SJSA1 (cell line): ENCODE measurements around the gene RBMS3. TPM values are rescaled to one million over a fixed set of nuclear protein-coding genes. Genes with fewer than 3 reads are reported as not detected.

Source experiments
- DNase-seq, 2 experiments: peaks; one replicate each; pipeline ENCODE4 v3.0.0-alpha.2; 2015 to 2020; ENCODE audit warnings: low spot score in 2 of 2, low read depth in 1 of 2
- H3K27ac ChIP-seq: fragments of 250-450 bp; sonication (Bioruptor Pico); 2 replicates; pipeline ENCODE4 v1.5.1; 2020; ENCODE audit warnings: mild to moderate bottlenecking, moderate library complexity
- H3K27me3 ChIP-seq: fragments of 250-450 bp; sonication (Bioruptor Pico); replicated peaks from 2 replicates; pipeline ENCODE4 v1.5.1; 2020; ENCODE audit warnings: mild to moderate bottlenecking, moderate library complexity
- H3K36me3 ChIP-seq: fragments of 250-450 bp; sonication (Bioruptor Pico); 2 replicates; pipeline ENCODE4 v1.5.1; 2020; ENCODE audit warnings: mild to moderate bottlenecking
- H3K4me1 ChIP-seq: fragments of 250-450 bp; sonication (Bioruptor Pico); replicated peaks from 2 replicates; pipeline ENCODE4 v1.6.1; 2021; ENCODE audit warnings: mild to moderate bottlenecking
- H3K4me3 ChIP-seq: fragments of 250-450 bp; sonication (Bioruptor Pico); 2 replicates; pipeline ENCODE4 v1.5.1; 2020; ENCODE audit warnings: mild to moderate bottlenecking
- H3K9me3 ChIP-seq: fragments of 250-450 bp; sonication (Bioruptor Pico); replicated peaks from 2 replicates; pipeline ENCODE4 v1.5.1; 2020; ENCODE audit warnings: mild to moderate bottlenecking
- total RNA-seq: library from RNA; depleted of rRNA; stranded (reverse); fragments of >200 nt; shearing (Covaris generic); gene quantifications from 2 replicates; pipeline ENCODE4 v1.2.3, GENCODE V29; 2014

The RBMS3 gene
- total RNA-seq, 1 experiment from 2014 or later, result 31.7 TPM

DNA sequence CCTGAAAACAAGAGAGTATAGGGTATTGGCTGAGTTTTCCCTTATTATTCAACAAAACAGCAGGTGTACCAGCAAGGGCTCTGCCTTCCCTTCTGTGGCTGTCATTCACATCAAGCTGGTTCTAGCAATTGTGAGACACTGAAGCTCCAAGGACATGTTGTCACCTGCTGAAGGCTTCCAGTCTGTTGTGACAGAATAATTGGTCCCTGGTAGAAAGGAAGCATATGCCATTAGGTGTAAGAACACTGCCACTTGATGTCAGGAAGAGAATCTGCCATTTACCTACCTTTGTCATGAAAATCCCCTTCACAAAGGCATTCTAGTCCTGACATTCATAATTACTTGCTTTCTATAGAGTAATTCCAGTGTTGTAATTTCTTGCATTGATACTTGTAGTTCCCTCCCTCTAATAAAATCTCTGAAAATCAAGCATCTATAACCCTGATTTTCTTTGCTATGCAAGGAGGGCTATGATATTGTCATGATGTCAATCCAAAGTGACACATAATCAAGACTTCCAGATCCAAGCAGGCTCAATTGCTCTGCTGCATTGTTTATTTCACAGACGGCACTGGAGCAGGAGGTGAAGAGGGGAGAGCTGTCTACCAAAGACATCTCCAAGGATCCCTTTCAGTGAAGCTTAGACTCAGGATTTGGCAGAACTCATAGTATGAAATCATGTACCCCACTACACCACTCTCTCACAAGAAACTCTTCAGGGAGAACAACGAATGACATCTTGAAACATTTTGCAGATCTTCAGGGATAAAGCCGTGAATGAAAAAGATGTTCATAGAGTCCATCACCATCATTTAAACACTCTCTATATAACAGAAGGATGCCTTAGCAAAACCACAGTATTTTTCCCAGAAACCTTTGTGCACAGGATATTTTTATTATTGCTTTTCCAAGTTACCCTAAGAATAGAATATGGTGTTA lies 425.3 kb downstream of the RBMS3 start:
- Histone ChIP-seq H3K36me3 (peaks cover 8% of the 10 kb centered on the region), H3K27ac (no peak overlapping the region), H3K4me3 (no peak overlapping the region), H3K4me1 (no peaks in the 10 kb centered on the region), H3K9me3 (no peaks in the 10 kb centered on the region), H3K27me3 (no peaks in the 10 kb centered on the region)
- DNase-seq, result no peak

DNA sequence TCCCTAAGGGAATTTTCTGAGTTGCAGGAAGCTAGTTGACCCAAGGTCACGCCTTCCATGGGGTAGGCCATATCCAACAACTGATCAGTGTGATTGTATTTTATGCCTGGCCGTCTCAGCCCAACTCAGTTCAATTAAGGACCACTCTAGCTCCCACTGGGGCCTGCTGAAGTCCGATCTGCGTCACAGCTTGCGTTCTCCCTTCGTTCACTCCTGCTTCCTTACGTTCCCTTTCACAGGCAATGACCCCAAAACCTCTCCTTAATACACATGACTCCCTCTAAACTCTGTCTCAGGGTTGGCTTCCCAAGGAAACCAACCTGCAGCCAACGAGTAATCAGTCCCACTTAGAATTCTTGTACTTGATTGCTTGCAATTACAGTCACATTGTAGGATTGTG lies 428.0 kb downstream of the RBMS3 start:
- no peak for DNase-seq
- H3K27me3 ChIP-seq, result no peaks in the 10 kb centered on the region
- no peak overlapping the region for H3K27ac ChIP-seq
- H3K4me3 ChIP-seq, result no peak overlapping the region
- no peaks in the 10 kb centered on the region for H3K9me3 ChIP-seq
- no peaks in the 10 kb centered on the region for H3K4me1 ChIP-seq
- H3K36me3 ChIP-seq, result peaks cover 2% of the 10 kb centered on the region; the same call in 1 of the 2 replicates

DNA sequence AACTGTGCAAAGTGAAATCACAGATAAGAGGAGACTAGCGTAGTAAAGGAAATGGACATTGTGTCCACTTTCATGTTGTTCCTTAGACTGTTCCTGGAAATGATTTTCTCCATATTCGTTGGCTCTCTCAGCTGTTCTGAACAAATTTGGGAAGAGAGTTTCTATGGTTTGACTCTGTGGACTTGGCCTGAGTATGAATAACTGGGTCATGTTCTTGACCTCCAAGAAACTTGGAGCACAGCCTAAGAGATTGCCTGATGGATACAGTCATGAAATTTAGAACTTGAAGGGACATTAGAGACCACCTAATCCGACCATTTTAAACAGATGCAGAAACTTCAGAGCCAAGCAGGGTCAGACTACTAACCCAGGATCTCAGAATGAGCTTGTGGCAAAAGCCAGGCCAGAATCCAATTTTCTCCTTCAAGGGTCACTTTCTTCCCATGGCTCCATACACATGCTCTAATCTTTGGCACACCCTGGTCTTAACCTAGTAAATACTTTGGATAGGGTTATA lies 430.4 kb downstream of the RBMS3 start:
- no peak for DNase-seq
- Histone ChIP-seq H3K36me3 (no peaks in the 10 kb centered on the region), H3K27me3 (no peaks in the 10 kb centered on the region), H3K9me3 (no peaks in the 10 kb centered on the region), H3K27ac (no peak overlapping the region), H3K4me1 (no peaks in the 10 kb centered on the region), H3K4me3 (no peak overlapping the region)

DNA sequence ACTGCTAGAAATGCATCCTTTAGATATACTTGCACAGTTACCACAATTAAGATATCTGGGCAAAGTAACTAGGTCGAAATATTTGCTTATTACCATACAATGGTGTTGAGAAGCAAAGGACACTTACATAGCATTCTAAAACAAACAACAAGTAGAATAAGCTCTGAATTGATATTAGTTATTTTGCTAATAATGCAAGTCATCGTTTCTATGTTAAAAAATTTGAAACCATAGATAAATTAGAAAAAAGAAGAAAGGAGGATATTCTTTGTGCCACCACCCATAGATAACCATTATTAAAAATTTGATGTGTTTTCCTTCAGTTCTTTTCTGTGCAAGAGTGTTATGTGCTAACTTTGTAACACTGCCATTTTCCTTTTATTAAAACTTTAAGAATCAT lies 435.3 kb downstream of the RBMS3 start:
- Histone ChIP-seq H3K27ac (no peak overlapping the region), H3K9me3 (no peaks in the 10 kb centered on the region), H3K4me3 (no peak overlapping the region), H3K27me3 (no peaks in the 10 kb centered on the region), H3K4me1 (no peaks in the 10 kb centered on the region), H3K36me3 (no peaks in the 10 kb centered on the region)
- no peak for DNase-seq

DNA sequence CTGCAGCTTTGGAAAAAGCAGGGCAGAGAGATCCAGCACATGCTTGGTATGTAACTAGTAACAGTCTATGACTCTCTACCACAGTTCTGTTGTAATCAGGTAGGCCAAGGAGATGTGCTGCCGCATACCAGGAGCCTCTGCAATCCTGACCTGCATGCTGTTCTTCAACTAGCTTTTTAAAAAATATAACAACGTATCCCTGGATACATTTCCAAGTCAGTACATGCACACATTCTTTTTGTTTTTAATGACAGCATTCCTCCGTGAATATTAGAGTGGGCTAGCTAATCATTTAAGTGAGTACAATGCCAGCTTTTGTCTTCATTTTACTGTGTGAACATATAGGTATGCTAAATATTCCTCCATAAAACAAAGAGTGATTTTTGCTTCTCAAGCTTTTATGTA lies 437.8 kb downstream of the RBMS3 start:
- H3K4me3 ChIP-seq, result no peak overlapping the region
- H3K4me1 ChIP-seq, result no peaks in the 10 kb centered on the region
- H3K27ac ChIP-seq, result no peak overlapping the region
- no peaks in the 10 kb centered on the region for H3K9me3 ChIP-seq
- H3K27me3 ChIP-seq, result no peaks in the 10 kb centered on the region
- DNase-seq, result no peak
- H3K36me3 ChIP-seq, result no peaks in the 10 kb centered on the region

DNA sequence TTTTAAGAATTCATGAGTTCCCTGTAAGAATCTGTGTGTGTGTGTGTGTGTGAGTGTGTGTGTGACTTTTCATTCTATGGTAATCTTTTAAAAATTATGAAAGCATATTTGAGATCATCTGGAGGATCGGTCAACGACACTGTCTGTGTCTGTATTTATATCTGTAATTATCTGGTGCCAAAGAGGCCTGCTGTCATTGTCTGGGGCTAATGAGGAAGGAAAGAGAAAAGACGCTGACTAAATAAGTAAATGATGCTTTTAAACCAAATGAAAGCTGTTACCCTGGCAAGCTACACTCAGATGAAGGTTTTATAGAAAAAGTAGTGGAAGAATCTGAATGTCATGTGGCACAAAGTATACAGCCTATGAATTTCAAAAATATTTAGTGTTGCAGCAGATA lies 439.8 kb downstream of the RBMS3 start:
- Histone ChIP-seq H3K4me3 (no peak overlapping the region), H3K27me3 (no peaks in the 10 kb centered on the region), H3K27ac (no peak overlapping the region), H3K9me3 (no peaks in the 10 kb centered on the region), H3K36me3 (no peaks in the 10 kb centered on the region), H3K4me1 (no peaks in the 10 kb centered on the region)
- no peak for DNase-seq

DNA sequence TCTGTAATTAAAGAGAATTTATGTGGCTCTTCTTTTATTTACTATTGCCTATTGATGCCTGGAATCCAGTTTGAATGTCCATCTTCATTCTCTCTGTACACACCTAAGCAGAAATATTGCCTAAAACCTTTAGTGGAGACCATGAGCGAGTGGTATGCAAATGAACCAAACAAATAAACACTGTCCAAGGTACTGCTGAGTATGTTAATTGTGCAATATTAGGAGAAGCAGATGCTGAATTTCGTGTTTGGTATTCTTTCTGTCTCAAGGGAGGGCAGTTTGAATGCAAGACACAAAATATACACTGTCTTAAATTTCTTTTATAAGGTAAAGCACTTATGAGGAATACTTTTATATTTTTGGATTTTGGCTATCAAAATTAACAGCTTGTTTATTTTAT lies 440.9 kb downstream of the RBMS3 start:
- H3K27me3 ChIP-seq, result no peaks in the 10 kb centered on the region
- H3K36me3 ChIP-seq, result no peaks in the 10 kb centered on the region
- no peak overlapping the region for H3K27ac ChIP-seq
- no peaks in the 10 kb centered on the region for H3K9me3 ChIP-seq
- no peak for DNase-seq
- no peaks in the 10 kb centered on the region for H3K4me1 ChIP-seq
- no peak overlapping the region for H3K4me3 ChIP-seq

DNA sequence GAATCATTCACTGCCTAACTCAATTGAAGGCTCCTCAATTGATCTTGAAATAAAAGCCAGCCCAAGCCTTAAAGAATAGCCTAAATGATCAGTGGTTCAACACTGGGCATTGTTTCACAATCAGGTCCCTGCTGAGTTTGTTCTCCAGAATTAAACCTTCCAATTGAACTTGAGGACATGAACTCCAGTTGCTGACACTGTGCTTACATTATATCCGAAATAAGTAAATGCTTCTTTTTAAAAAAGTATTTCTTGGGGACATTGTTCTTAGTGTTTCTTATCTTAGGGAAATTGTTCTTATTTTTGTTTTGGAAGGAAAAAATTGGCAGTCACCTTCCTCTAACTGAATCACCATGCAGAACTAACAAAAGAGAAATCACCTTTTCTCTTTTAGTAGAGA lies 450.2 kb downstream of the RBMS3 start:
- no peak overlapping the region for H3K27ac ChIP-seq
- H3K27me3 ChIP-seq, result no peaks in the 10 kb centered on the region
- H3K36me3 ChIP-seq, result no peaks in the 10 kb centered on the region
- DNase-seq, result no peak
- no peak overlapping the region for H3K4me3 ChIP-seq
- no peaks in the 10 kb centered on the region for H3K9me3 ChIP-seq
- no peaks in the 10 kb centered on the region for H3K4me1 ChIP-seq

DNA sequence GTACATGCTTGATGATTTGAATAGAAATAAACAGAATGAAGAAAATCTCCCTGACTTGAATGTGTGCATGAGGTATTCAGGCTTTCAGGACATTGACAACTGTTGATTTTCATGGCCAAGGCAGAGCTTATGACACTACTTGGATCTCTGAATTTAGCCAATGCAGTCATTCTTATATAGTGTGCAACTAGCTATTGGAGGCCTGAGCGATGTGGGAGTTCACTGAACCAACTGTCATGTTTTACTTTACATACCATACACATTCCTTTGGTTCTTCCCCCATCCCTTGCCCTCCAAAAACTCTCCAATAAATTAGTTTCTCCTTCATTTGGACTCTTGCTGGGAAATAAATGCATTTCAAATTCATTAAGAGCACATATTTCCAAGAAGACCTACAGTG lies 460.4 kb downstream of the RBMS3 start:
- no peaks in the 10 kb centered on the region for H3K27me3 ChIP-seq
- no peak overlapping the region for H3K27ac ChIP-seq
- peaks cover 7% of the 10 kb centered on the region; the same call in 1 of the 2 replicates for H3K36me3 ChIP-seq
- no peak overlapping the region for H3K4me3 ChIP-seq
- no peaks in the 10 kb centered on the region for H3K9me3 ChIP-seq
- H3K4me1 ChIP-seq, result peaks cover 6% of the 10 kb centered on the region
- DNase-seq, result no peak

DNA sequence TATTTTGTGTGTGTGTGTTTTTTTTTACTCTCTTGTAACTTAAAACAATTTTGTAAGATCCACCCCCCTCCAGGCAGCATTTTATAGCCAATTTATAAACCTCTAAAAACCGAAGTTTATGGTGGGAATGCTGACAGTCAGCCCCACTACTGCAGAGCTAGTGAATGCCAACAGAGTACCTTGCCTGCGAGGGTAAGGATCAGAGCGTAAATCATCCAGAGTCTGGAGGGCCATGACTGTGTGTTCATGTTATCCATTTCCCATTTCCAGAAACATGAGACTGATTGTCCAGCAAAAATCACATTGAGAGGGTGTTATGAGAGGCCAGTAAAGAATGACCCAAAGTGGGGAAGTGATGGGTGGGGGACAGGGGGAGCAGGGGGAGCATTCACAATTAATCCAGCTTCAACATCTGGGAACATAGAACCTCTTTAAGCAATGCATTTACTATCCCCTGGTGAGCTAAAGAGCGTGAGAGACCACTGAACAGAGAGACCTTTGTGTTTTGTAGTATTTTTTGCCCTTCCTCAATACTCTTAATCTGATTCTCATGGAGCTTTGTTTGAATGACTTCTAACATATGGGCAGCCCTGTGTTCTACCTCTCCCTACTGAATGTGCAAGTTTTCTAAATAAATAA lies 464.5 kb downstream of the RBMS3 start:
- no peak overlapping the region for H3K4me3 ChIP-seq

DNA sequence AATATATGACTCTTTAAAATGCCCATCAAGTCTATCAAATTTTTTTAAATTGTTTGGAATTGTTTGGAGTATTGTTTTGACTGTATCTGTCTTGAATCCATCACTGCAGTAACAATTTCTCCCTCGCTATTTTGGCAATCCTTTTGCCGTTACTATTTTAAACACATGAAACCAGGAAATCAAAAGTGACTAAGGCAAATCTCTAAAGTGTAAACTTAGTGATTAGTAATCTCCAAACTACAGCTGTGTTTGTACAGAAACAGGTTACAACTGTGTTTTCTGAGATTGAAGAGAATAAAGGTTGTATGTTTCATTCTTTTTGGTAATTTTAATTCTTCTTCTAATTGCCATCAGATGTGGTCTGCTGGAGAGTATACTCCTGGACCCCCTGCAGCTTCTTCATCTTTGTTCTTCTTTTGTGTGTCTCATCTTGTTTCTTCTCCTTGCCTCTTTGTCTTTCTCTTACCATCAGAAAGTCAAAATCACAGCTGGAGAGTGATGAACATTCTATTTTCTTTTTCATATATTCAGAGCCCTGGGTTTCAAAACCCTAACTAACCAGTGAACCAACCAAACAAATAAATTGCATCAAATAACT lies 465.4 kb downstream of the RBMS3 start:
- no peak overlapping the region; the same call in 1 of the 2 replicates for H3K27ac ChIP-seq
- no peak for DNase-seq
- no peaks in the 10 kb centered on the region for H3K9me3 ChIP-seq
- peaks cover 5% of the 10 kb centered on the region for H3K4me1 ChIP-seq
- no peaks in the 10 kb centered on the region for H3K27me3 ChIP-seq
- H3K4me3 ChIP-seq, result no peak overlapping the region
- peaks cover 5% of the 10 kb centered on the region; the same call in 1 of the 2 replicates for H3K36me3 ChIP-seq

More for the DNA sequence above, 464.5 kb downstream of the RBMS3 start:
- no peak for DNase-seq
- Histone ChIP-seq H3K27me3 (no peaks in the 10 kb centered on the region), H3K9me3 (no peaks in the 10 kb centered on the region), H3K27ac (no peak overlapping the region; the same call in 1 of the 2 replicates), H3K36me3 (peaks cover 7% of the 10 kb centered on the region; the same call in 1 of the 2 replicates), H3K4me1 (peaks cover 7% of the 10 kb centered on the region)

DNA sequence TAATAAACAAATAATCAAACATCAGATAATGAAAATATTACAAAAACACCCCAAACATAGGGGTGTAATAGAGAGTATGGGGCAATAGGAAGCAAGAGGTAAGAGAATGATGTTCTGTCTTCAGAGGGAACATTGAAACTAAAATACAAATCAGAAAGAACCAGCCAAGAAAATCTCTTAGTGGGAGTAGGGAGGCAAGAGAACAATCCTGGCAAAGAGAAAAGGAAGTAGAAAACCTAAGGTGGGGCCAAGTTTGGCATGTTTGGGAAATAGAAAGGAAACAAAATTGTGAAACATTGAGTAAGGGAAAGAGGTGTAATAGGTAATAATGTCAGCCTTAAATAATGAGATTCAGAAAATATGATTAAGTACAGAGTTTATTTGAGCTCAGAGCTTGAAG lies 467.1 kb downstream of the RBMS3 start:
- peaks cover 3% of the 10 kb centered on the region; the same call in 1 of the 2 replicates for H3K4me1 ChIP-seq
- no peaks in the 10 kb centered on the region for H3K27me3 ChIP-seq
- no peak overlapping the region for H3K27ac ChIP-seq
- H3K4me3 ChIP-seq, result no peak overlapping the region
- no peaks in the 10 kb centered on the region for H3K36me3 ChIP-seq
- DNase-seq, result no peak
- H3K9me3 ChIP-seq, result no peaks in the 10 kb centered on the region

DNA sequence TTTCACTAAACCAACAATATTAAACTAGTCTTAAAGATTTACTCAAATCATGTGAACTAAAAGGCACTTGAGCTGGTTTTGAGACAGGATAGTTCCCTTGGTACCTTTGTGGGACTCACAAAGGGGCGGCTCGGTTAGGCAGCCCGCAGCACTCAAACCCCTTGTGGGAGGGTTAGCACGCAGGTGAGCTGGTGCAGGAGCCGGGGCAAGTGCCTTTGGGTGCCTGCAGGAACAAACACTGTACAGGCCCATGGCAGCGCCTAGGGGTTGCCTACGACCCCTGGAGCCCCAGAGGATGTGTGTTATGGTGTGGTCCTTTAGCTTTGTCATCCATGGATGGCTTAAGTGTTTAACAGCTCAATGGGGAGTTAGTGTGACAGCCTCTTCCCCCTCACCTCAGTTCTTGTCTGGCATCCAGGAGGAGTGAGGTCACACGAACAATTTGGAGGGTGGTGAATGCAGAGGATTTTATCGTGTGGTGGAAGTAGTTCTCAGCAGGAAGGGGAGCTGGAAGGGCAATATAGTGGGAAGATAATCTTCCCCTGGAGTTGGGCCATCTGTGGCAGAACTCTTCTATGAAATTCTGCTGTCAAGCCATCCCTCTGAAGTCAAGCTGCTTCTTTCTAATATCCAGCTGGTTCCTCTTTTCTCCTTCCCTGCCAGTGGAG lies 470.9 kb downstream of the RBMS3 start:
- Histone ChIP-seq H3K9me3 (no peaks in the 10 kb centered on the region), H3K4me3 (no peak overlapping the region), H3K27me3 (no peaks in the 10 kb centered on the region), H3K4me1 (peaks cover 3% of the 10 kb centered on the region), H3K36me3 (no peaks in the 10 kb centered on the region), H3K27ac (no peak overlapping the region)
- no peak for DNase-seq
